Measurements from ENCODE around the gene PFN4.
"Not testable (repeated sequence)": the region's sequence is repeated elsewhere in the genome, so short reads cannot be mapped to it uniquely, and the experiment has no call there.

Gene PFN4

GRCh38 chr2:24123922-24124580, 917 bp upstream of the PFN4 start:
- Mint-ChIP-seq H3K27me3 (ENCODE audit: low read depth) (no peaks in the 10 kb centered on the region), H3K36me3 (ENCODE audit: low read depth) (no peaks in the 10 kb centered on the region), H3K27ac (peak overlapping the region; percentile 41), H3K9me3 (no peaks in the 10 kb centered on the region), H3K4me1 (ENCODE audit: low read depth) (peaks cover 14% of the 10 kb centered on the region), H3K4me3 (peak overlapping the region; percentile 64)

GRCh38 chr2:24122366-24123194, 554 bp downstream of the PFN4 start:
- Mint-ChIP-seq H3K27me3 (ENCODE audit: low read depth) (no peaks in the 10 kb centered on the region), H3K27ac (peak overlapping the region; percentile 46), H3K4me1 (ENCODE audit: low read depth) (peaks cover 14% of the 10 kb centered on the region), H3K4me3 (peak overlapping the region; percentile 92), H3K36me3 (ENCODE audit: low read depth) (no peaks in the 10 kb centered on the region), H3K9me3 (no peaks in the 10 kb centered on the region)

- Mint-ChIP-seq H3K27me3 (ENCODE audit: low read depth) (no peaks in the 10 kb centered on the region), H3K9me3 (no peaks in the 10 kb centered on the region), H3K4me1 (ENCODE audit: low read depth) (peaks cover 14% of the 10 kb centered on the region), H3K27ac (no peak overlapping the region), H3K4me3 (no peak overlapping the region), H3K36me3 (ENCODE audit: low read depth) (no peaks in the 10 kb centered on the region)
These were observed 1.7 kb downstream of the PFN4 start for GRCh38 chr2:24121469-24121868.

- Mint-ChIP-seq H3K4me3 (no peak overlapping the region), H3K9me3 (no peaks in the 10 kb centered on the region), H3K4me1 (ENCODE audit: low read depth) (peaks cover 14% of the 10 kb centered on the region), H3K27ac (no peak overlapping the region), H3K36me3 (ENCODE audit: low read depth) (no peaks in the 10 kb centered on the region), H3K27me3 (ENCODE audit: low read depth) (no peaks in the 10 kb centered on the region)
These were observed 2.1 kb downstream of the PFN4 start for GRCh38 chr2:24121066-24121465.

- H3K36me3 Mint-ChIP-seq (ENCODE audit: low read depth): no peaks in the 10 kb centered on the region
- H3K9me3 Mint-ChIP-seq: no peaks in the 10 kb centered on the region
- H3K4me1 Mint-ChIP-seq (ENCODE audit: low read depth): peaks cover 5% of the 10 kb centered on the region
- H3K27ac Mint-ChIP-seq: no peak overlapping the region
- H3K27me3 Mint-ChIP-seq (ENCODE audit: low read depth): no peaks in the 10 kb centered on the region
- H3K4me3 Mint-ChIP-seq: no peak overlapping the region
These were observed 5.2 kb downstream of the PFN4 start for GRCh38 chr2:24117902-24118301.

- H3K4me1 Mint-ChIP-seq (ENCODE audit: low read depth): no peaks in the 10 kb centered on the region
- no peak overlapping the region for H3K4me3 Mint-ChIP-seq
- H3K27me3 Mint-ChIP-seq (ENCODE audit: low read depth): no peaks in the 10 kb centered on the region
- H3K9me3 Mint-ChIP-seq: no peaks in the 10 kb centered on the region
- H3K36me3 Mint-ChIP-seq (ENCODE audit: low read depth): no peaks in the 10 kb centered on the region
- H3K27ac Mint-ChIP-seq: no peak overlapping the region
These were observed 8.1 kb downstream of the PFN4 start for GRCh38 chr2:24115057-24115456.

- H3K4me1 Mint-ChIP-seq (ENCODE audit: low read depth): no peaks in the 10 kb centered on the region
- no peaks in the 10 kb centered on the region for H3K36me3 Mint-ChIP-seq (ENCODE audit: low read depth)
- peaks cover 23% of the 10 kb centered on the region for H3K9me3 Mint-ChIP-seq
- H3K27me3 Mint-ChIP-seq (ENCODE audit: low read depth): peaks cover 4% of the 10 kb centered on the region
- no peak overlapping the region for H3K4me3 Mint-ChIP-seq
- H3K27ac Mint-ChIP-seq: no peak overlapping the region
These were observed 11.7 kb downstream of the PFN4 start for GRCh38 chr2:24111407-24111901.

GRCh38 chr2:24110660-24111303, 12.4 kb downstream of the PFN4 start:
- Mint-ChIP-seq H3K9me3 (peaks cover 26% of the 10 kb centered on the region), H3K27me3 (ENCODE audit: low read depth) (peaks cover 7% of the 10 kb centered on the region), H3K4me3 (no peak overlapping the region), H3K4me1 (ENCODE audit: low read depth) (no peaks in the 10 kb centered on the region), H3K36me3 (ENCODE audit: low read depth) (peaks cover 2% of the 10 kb centered on the region), H3K27ac (no peak overlapping the region)

- H3K36me3 Mint-ChIP-seq (ENCODE audit: low read depth); H3K27ac Mint-ChIP-seq; H3K4me3 Mint-ChIP-seq; H3K4me1 Mint-ChIP-seq (ENCODE audit: low read depth): not testable (repeated sequence)
- Mint-ChIP-seq H3K9me3 (peaks cover 29% of the 10 kb centered on the region), H3K27me3 (ENCODE audit: low read depth) (peaks cover 10% of the 10 kb centered on the region)
These were observed 13.7 kb downstream of the PFN4 start for GRCh38 chr2:24109431-24109830.

- no peaks in the 10 kb centered on the region for H3K4me1 Mint-ChIP-seq (ENCODE audit: low read depth)
- peaks cover 2% of the 10 kb centered on the region for H3K36me3 Mint-ChIP-seq (ENCODE audit: low read depth)
- no peak overlapping the region for H3K4me3 Mint-ChIP-seq
- H3K27me3 Mint-ChIP-seq (ENCODE audit: low read depth): peaks cover 10% of the 10 kb centered on the region
- peaks cover 29% of the 10 kb centered on the region for H3K9me3 Mint-ChIP-seq
- H3K27ac Mint-ChIP-seq: no peak overlapping the region
These were observed 15.8 kb downstream of the PFN4 start for GRCh38 chr2:24107336-24107735.

GRCh38 chr2:24106786-24107185, 16.3 kb downstream of the PFN4 start:
- Mint-ChIP-seq H3K9me3 (peaks cover 29% of the 10 kb centered on the region), H3K4me3 (no peak overlapping the region), H3K4me1 (ENCODE audit: low read depth) (no peaks in the 10 kb centered on the region), H3K27me3 (ENCODE audit: low read depth) (peaks cover 10% of the 10 kb centered on the region), H3K27ac (no peak overlapping the region), H3K36me3 (ENCODE audit: low read depth) (peaks cover 3% of the 10 kb centered on the region)

- no peaks in the 10 kb centered on the region for H3K4me1 Mint-ChIP-seq (ENCODE audit: low read depth)
- H3K4me3 Mint-ChIP-seq: no peak overlapping the region
- H3K9me3 Mint-ChIP-seq: peaks cover 29% of the 10 kb centered on the region
- peaks cover 10% of the 10 kb centered on the region for H3K27me3 Mint-ChIP-seq (ENCODE audit: low read depth)
- no peak overlapping the region for H3K27ac Mint-ChIP-seq
- H3K36me3 Mint-ChIP-seq (ENCODE audit: low read depth): peaks cover 4% of the 10 kb centered on the region
These were observed 17.3 kb downstream of the PFN4 start for GRCh38 chr2:24105816-24106215.

- peaks cover 4% of the 10 kb centered on the region for H3K36me3 Mint-ChIP-seq (ENCODE audit: low read depth)
- no peak overlapping the region for H3K27ac Mint-ChIP-seq
- H3K4me3 Mint-ChIP-seq: no peak overlapping the region
- H3K9me3 Mint-ChIP-seq: peaks cover 32% of the 10 kb centered on the region
- H3K4me1 Mint-ChIP-seq (ENCODE audit: low read depth): no peaks in the 10 kb centered on the region
- H3K27me3 Mint-ChIP-seq (ENCODE audit: low read depth): peaks cover 10% of the 10 kb centered on the region
These were observed 18.2 kb downstream of the PFN4 start for GRCh38 chr2:24104906-24105305.

GRCh38 chr2:24104110-24104650, 19.0 kb downstream of the PFN4 start:
- peaks cover 10% of the 10 kb centered on the region for H3K27me3 Mint-ChIP-seq (ENCODE audit: low read depth)
- H3K36me3 Mint-ChIP-seq (ENCODE audit: low read depth): peaks cover 4% of the 10 kb centered on the region
- no peak overlapping the region for H3K27ac Mint-ChIP-seq
- no peak overlapping the region for H3K4me3 Mint-ChIP-seq
- H3K4me1 Mint-ChIP-seq (ENCODE audit: low read depth): no peaks in the 10 kb centered on the region
- peaks cover 31% of the 10 kb centered on the region for H3K9me3 Mint-ChIP-seq
